Smooth muscle cell (in vitro differentiated cells): Measurements from ENCODE around the gene CRTAC1. TPM values are rescaled to one million over a fixed set of nuclear protein-coding genes. Genes with fewer than 3 reads are reported as not detected.

ENCODE experiments used
- DNase-seq: peaks from one replicate; lab custom pipeline; 2025; ENCODE audit not compliant: unreplicated experiment; lab: John Stamatoyannopoulos, UW
- H2AFZ ChIP-seq: fragments of 200-600 bp; sonication (generic); 2 replicates; pipeline ENCODE4 v1.6.0; 2016; ENCODE audit warnings: antibody characterized with exemption, low read depth, mild to moderate bottlenecking
- H3F3A ChIP-seq: fragments of 200-600 bp; sonication (generic); 2 replicates; pipeline ENCODE4 v1.6.0; 2017; ENCODE audit warnings: antibody characterized with exemption, low read depth
- H3K27ac ChIP-seq: fragments of 200-600 bp; sonication (generic); 2 replicates; pipeline ENCODE4 v1.5.1; 2016; ENCODE audit warnings: low read depth, mild to moderate bottlenecking
- H3K27me3 ChIP-seq: fragments of 200-600 bp; sonication (generic); 2 replicates; pipeline ENCODE4 v1.6.1; 2016; ENCODE audit warnings: low read depth, mild to moderate bottlenecking
- H3K36me3 ChIP-seq: fragments of 200-600 bp; sonication (generic); 2 replicates; pipeline ENCODE4 v1.5.1; 2016; ENCODE audit warnings: low read depth
- H3K4me1 ChIP-seq: fragments of 200-600 bp; sonication (generic); 2 replicates; pipeline ENCODE4 v1.5.1; 2016; ENCODE audit warnings: low read depth
- H3K4me2 ChIP-seq: fragments of 200-600 bp; sonication (generic); 2 replicates; pipeline ENCODE4 v1.6.0; 2016; ENCODE audit warnings: mild to moderate bottlenecking
- H3K4me3 ChIP-seq: fragments of 200-600 bp; sonication (generic); 2 replicates; pipeline ENCODE4 v1.5.1; 2016; ENCODE audit warnings: mild to moderate bottlenecking
- H3K79me2 ChIP-seq: fragments of 200-600 bp; sonication (generic); 2 replicates; pipeline ENCODE4 v1.6.0; 2016; ENCODE audit warnings: low read depth, mild to moderate bottlenecking
- H3K9ac ChIP-seq: fragments of 200-600 bp; sonication (generic); 2 replicates; pipeline ENCODE4 v1.6.0; 2016; ENCODE audit warnings: low read depth
- H3K9me3 ChIP-seq: fragments of 200-600 bp; sonication (generic); replicated peaks from 2 replicates; pipeline ENCODE4 v1.5.1; 2016; ENCODE audit warnings: low read depth
- H4K20me1 ChIP-seq: fragments of 200-600 bp; sonication (generic); 2 replicates; pipeline ENCODE4 v1.6.0; 2016; ENCODE audit warnings: low read depth
- WGBS: methylation state at CpG from one replicate; pipeline ENCODE4 v1.1.7; 2016; ENCODE audit warnings: low lambda C conversion rate; 5-methylcytosine and 5-hydroxymethylcytosine counted together
- polyA plus RNA-seq: library from polyadenylated mRNA; unstranded; fragments of >200 nt; fragmentation: Nextera tagmentation; extraction: Ambion mirVana; gene quantifications from 2 replicates; pipeline ENCODE4 v1.2.1, GENCODE V29; 2016
- total RNA-seq: library from RNA; depleted of rRNA; stranded (reverse); fragments of >200 nt; gene quantifications from 2 replicates; pipeline ENCODE4 v1.2.3, GENCODE V29; 2014
- TF ChIP-seq, protein P1 (sequence below): fragments of 200-600 bp; sonication (generic); IDR thresholded peaks from 2 replicates; pipeline ENCODE4 v1.5.1; 2017; ENCODE audit warnings: borderline replicate concordance, mild to moderate bottlenecking, antibody characterized with exemption; ENCODE audit not compliant: insufficient read depth, poor library complexity, severe bottlenecking

Gene CRTAC1
- total and polyA plus RNA-seq, 2 experiments from 2014 or later: 0.31 to 0.65 TPM

DNA sequence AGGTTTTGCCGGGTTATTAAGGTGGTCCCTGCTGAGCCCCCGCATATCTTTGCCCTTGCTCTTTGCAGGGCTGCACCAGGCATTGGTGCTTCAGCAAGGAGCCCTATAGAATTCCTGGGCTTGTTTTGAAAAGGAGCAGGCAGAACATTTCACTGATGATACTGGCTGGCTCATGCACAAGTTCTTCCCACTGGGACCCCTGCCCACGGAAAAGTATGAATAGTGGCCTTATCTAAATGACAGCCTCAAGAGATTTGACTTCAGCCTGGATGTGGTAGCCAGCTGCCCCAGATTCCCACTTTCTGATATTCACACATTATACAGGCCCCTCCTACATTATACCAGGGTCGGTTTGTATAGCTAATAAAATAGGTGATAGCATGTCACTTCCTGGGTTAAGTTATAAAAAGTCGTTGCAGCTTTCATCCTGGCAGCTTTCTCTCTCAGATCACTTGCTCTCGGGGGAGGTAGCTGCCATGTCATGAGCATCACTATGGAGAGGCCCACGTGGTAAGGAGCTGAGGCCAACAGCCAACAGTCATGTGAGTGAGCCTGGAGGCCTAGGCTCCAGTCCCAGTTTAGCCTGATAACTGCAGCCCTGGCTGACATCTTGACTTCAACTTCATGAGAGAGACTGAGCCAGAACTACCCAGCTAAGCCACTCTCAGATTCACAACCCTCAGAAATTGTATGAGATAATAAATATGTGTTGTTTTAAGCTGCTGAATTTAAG, 16.8 kb upstream of the CRTAC1 start:
- H3K27ac ChIP-seq: no peak overlapping the region
- no peaks in the 10 kb centered on the region for H3K79me2 ChIP-seq
- H3K4me1 ChIP-seq: no peaks in the 10 kb centered on the region
- WGBS: 61% methylated on average over 7 of the region's 7 CpGs
- no peak overlapping the region for H3K4me2 ChIP-seq
- TF ChIP-seq, protein P1, sequence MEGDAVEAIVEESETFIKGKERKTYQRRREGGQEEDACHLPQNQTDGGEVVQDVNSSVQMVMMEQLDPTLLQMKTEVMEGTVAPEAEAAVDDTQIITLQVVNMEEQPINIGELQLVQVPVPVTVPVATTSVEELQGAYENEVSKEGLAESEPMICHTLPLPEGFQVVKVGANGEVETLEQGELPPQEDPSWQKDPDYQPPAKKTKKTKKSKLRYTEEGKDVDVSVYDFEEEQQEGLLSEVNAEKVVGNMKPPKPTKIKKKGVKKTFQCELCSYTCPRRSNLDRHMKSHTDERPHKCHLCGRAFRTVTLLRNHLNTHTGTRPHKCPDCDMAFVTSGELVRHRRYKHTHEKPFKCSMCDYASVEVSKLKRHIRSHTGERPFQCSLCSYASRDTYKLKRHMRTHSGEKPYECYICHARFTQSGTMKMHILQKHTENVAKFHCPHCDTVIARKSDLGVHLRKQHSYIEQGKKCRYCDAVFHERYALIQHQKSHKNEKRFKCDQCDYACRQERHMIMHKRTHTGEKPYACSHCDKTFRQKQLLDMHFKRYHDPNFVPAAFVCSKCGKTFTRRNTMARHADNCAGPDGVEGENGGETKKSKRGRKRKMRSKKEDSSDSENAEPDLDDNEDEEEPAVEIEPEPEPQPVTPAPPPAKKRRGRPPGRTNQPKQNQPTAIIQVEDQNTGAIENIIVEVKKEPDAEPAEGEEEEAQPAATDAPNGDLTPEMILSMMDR: no peak
- no peak overlapping the region for H2AFZ ChIP-seq
- no peaks in the 10 kb centered on the region for H3K9me3 ChIP-seq
- H3F3A ChIP-seq: no peaks in the 10 kb centered on the region
- H3K4me3 ChIP-seq: no peak overlapping the region
- DNase-seq: no peak
- H3K9ac ChIP-seq: no peak overlapping the region
- H3K36me3 ChIP-seq: no peaks in the 10 kb centered on the region
- H4K20me1 ChIP-seq: no peaks in the 10 kb centered on the region
- H3K27me3 ChIP-seq: peaks cover 48% of the 10 kb centered on the region

DNA sequence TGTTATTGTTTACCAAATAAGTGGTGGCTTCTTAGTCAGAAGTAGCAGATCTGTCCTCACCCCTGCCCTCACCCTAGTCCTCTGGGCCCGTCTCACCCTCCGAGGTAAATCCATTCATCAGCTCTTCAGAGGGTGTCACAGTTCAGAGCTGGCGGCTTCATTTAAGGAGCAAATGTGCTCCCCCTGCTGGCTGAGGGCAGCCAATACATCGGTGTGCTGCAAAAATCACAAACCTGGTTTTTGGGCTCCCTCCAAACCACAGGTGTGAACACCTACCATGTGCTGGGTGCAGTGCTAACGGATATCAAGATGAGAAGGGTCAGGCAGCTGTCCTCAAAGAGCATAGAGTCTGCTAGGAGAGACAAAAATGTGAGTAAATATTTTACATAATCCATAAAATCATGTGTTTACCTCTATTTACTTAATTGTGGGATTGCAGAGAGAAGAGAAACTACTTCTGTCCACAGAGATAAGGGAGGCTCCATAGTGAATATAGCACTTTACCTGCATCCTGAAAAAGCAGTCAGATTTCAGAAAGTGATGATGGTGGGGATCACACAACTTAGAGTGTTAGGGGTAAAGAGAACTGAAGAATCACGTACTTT, 15.5 kb upstream of the CRTAC1 start:
- Histone ChIP-seq H3K4me1 (no peaks in the 10 kb centered on the region), H3K36me3 (no peaks in the 10 kb centered on the region), H3K79me2 (no peaks in the 10 kb centered on the region), H3K9me3 (no peaks in the 10 kb centered on the region), H3F3A (no peaks in the 10 kb centered on the region), H3K27me3 (peaks cover 45% of the 10 kb centered on the region), H3K4me2 (no peak overlapping the region), H3K27ac (no peak overlapping the region), H2AFZ (no peak overlapping the region), H3K9ac (no peak overlapping the region), H3K4me3 (no peak overlapping the region), H4K20me1 (no peaks in the 10 kb centered on the region)
- TF ChIP-seq, protein P1: peak; percentile 94
- WGBS: 20% methylated on average over 6 of the region's 6 CpGs
- no peak for DNase-seq

DNA sequence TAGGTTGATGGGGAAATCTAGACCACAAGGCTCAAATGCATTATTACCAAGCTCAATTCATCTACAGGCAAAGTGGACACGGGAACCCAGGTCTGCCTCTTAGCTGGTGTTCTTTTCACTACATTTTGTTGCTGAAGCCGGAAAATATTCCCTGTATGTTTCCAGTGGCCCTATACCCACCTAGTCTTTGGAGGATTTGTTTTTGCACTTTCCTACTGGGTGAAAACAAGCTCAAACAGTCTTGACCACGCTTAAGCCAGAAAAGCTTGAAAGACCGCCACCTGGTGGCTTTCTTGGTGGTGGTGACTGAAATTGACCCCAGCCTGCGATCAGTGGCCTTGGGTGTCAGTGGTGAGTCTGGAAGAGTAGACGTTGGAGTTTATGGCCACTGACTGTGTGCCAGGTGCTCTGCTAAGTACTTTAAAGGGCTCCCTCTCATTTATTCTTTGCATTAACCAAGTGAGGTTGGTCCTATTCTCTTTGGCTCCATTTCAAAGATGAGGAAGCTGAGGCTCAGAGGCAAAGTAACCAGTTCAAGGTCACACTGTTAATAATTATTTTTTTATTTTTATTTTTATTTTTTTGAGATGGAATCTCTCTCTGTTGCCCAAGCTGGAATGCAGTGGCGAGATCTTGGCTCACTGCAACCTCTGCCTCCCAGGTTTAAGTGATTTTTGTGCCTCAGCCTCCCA, 11.1 kb upstream of the CRTAC1 start:
- no peaks in the 10 kb centered on the region for H3K9me3 ChIP-seq
- H3K4me2 ChIP-seq: no peak overlapping the region
- no peaks in the 10 kb centered on the region for H3K4me1 ChIP-seq
- H3F3A ChIP-seq: no peaks in the 10 kb centered on the region
- TF ChIP-seq, protein P1: peak; percentile 69
- no peak overlapping the region for H3K27ac ChIP-seq
- H3K36me3 ChIP-seq: no peaks in the 10 kb centered on the region
- no peak overlapping the region for H2AFZ ChIP-seq
- peaks cover 83% of the 10 kb centered on the region for H3K27me3 ChIP-seq
- DNase-seq: no peak
- no peaks in the 10 kb centered on the region for H4K20me1 ChIP-seq
- WGBS: 16% methylated on average over 7 of the region's 7 CpGs
- H3K4me3 ChIP-seq: no peak overlapping the region
- no peak overlapping the region for H3K9ac ChIP-seq
- H3K79me2 ChIP-seq: no peaks in the 10 kb centered on the region
